Uterus (tissue), 2 donors: ENCODE results near the gene SLC6A7.

ENCODE experiments used
- POLR2A ChIP-seq, 2 donors: fragments of 450-650 bp; IDR thresholded peaks; one replicate each; pipeline ENCODE4 v1.6.1; 2016; ENCODE audit warnings: antibody characterized with exemption in 2 of 2, mild to moderate bottlenecking in 1 of 2, moderate library complexity in 1 of 2
- TF ChIP-seq, protein P1 (sequence below), 4 experiments: fragments of 200-600 bp in 2 of 4; fragments of 450-650 bp in 2 of 4; sonication (generic) in 2 of 4; IDR thresholded peaks; one replicate each; pipeline ENCODE4 v1.5.1; 2016 to 2019; ENCODE audit warnings: antibody characterized with exemption in 4 of 4, mild to moderate bottlenecking in 2 of 4, moderate library complexity in 1 of 4

DNA sequence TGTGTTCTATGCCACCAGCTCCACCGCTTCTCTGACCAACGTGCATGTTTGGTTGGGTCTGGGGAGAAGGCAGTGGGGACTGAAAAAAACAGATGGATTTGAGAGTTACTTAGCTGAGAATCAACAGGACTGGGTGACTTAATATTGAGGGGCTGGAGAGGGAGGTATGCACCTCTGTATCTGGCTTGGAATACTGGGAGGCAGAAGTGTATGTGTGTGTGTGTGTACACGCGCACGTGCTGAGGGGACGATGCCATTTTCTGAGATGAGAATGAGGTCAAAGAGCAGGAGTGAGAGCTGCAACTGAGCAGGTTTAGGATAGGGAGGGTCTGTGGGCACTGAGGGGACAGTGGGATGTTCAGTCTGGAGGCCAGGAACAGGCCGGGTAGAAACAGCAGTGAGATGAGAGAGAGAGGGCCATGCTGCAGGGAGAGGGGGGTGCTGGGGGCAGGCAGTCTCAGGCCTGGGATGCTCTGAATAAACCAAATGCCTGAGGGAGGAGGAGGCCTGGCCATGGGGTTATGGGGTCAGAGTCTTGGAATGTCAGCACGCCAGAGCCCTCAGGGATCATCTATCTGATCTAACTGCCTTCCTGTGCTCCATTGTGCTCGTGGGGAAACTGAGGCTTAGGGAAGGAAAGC lies 48.2 kb upstream of the SLC6A7 start:
- TF ChIP-seq, protein P1, sequence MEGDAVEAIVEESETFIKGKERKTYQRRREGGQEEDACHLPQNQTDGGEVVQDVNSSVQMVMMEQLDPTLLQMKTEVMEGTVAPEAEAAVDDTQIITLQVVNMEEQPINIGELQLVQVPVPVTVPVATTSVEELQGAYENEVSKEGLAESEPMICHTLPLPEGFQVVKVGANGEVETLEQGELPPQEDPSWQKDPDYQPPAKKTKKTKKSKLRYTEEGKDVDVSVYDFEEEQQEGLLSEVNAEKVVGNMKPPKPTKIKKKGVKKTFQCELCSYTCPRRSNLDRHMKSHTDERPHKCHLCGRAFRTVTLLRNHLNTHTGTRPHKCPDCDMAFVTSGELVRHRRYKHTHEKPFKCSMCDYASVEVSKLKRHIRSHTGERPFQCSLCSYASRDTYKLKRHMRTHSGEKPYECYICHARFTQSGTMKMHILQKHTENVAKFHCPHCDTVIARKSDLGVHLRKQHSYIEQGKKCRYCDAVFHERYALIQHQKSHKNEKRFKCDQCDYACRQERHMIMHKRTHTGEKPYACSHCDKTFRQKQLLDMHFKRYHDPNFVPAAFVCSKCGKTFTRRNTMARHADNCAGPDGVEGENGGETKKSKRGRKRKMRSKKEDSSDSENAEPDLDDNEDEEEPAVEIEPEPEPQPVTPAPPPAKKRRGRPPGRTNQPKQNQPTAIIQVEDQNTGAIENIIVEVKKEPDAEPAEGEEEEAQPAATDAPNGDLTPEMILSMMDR (IDR thresholded peaks at IDR 0.05): no peak
- TF ChIP-seq POLR2A (IDR thresholded peaks at IDR 0.05): no peak
